GM12878 (cell line): ENCODE results near the gene AVPR1B.
A peak's percentile ranks its signal among the peaks of the same experiment; 100 is the strongest.

Experiments
- CTCF ChIP-seq, 3 experiments: IDR thresholded peaks in 2 of 3; conservative IDR thresholded peaks in 1 of 3; 2 replicates each; pipeline ENCODE4 v1.5.1; 2011; ENCODE audit warnings: low read depth in 3 of 3, low read length in 3 of 3, mild to moderate bottlenecking in 3 of 3, control low read depth in 2 of 3, moderate library complexity in 2 of 3, inconsistent platforms in 1 of 3, mixed read lengths in 1 of 3; ENCODE audit not compliant: control insufficient read depth in 2 of 3, insufficient read depth in 1 of 3; ENCODE audit errors: extremely low read depth in 1 of 3
- DPF2 ChIP-seq: fragments of 450-650 bp; IDR thresholded peaks from 2 replicates; pipeline ENCODE4 v1.6.1; 2017; ENCODE audit warnings: mild to moderate bottlenecking
- EGR1 ChIP-seq, 2 experiments: IDR thresholded peaks; 1 replicate in 1 of 2; 2 replicates in 1 of 2; pipeline ENCODE4 v1.6.1; 2011 to 2012; ENCODE audit warnings: low read depth in 2 of 2, low read length in 2 of 2, borderline replicate concordance in 1 of 2, mild to moderate bottlenecking in 1 of 2, moderate library complexity in 1 of 2
- FOXM1 ChIP-seq: IDR thresholded peaks from 2 replicates; pipeline ENCODE4 v1.6.1; 2012; ENCODE audit warnings: low read depth, mild to moderate bottlenecking, inconsistent platforms, low read length, moderate library complexity
- JUND ChIP-seq: IDR thresholded peaks from 2 replicates; pipeline ENCODE4 v1.6.1; 2012; ENCODE audit warnings: low read depth, mild to moderate bottlenecking, low read length, improper control_type of control experiment, moderate library complexity
- POLR2A ChIP-seq: IDR thresholded peaks from 2 replicates; pipeline ENCODE4 v1.6.1; 2011; ENCODE audit warnings: low read depth, mild to moderate bottlenecking, low read length
- PRDM15 ChIP-seq: fragments of 450-650 bp; formaldehyde crosslinking; IDR thresholded peaks from 2 replicates; pipeline ENCODE4 v1.4.0; 2020; ENCODE audit warnings: mild to moderate bottlenecking, moderate library complexity
- SIX5 ChIP-seq: IDR thresholded peaks from 2 replicates; pipeline ENCODE4 v1.6.1; 2011; ENCODE audit warnings: mild to moderate bottlenecking, low read depth, low read length, moderate library complexity; ENCODE audit not compliant: severe bottlenecking
- SMARCA5 ChIP-seq: fragments of 450-650 bp; IDR thresholded peaks from 2 replicates; pipeline ENCODE4 v1.6.1; 2017; ENCODE audit warnings: mild to moderate bottlenecking
- SREBF2 ChIP-seq: IDR thresholded peaks from 2 replicates; pipeline ENCODE4 v1.6.1; 2012; ENCODE audit warnings: mild to moderate bottlenecking, low read length
- TAF1 ChIP-seq: IDR thresholded peaks from 2 replicates; pipeline ENCODE4 v1.6.1; 2011; ENCODE audit warnings: mild to moderate bottlenecking, low read depth, low read length, borderline replicate concordance
- ZBTB33 ChIP-seq: fragments of 450-650 bp; IDR thresholded peaks from 2 replicates; pipeline ENCODE4 v1.6.1; 2017; ENCODE audit warnings: mild to moderate bottlenecking
- ZNF207 ChIP-seq: fragments of 450-650 bp; IDR thresholded peaks from 2 replicates; pipeline ENCODE4 v1.6.1; 2014; ENCODE audit warnings: antibody characterized with exemption, mild to moderate bottlenecking, borderline replicate concordance
- ZNF24 ChIP-seq: fragments of 450-650 bp; IDR thresholded peaks from 2 replicates; pipeline ENCODE4 v1.6.1; 2017; ENCODE audit warnings: antibody characterized with exemption, mild to moderate bottlenecking

GRCh38 chr1:206106328-206107167 lies 10.6 kb downstream of the AVPR1B start:
- TF ChIP-seq CTCF (IDR thresholded peaks at IDR 0.05 in 2 of 3, conservative IDR thresholded peaks at IDR 0.05 in 1 of 3; ENCODE audit: control insufficient read depth in 2 of 3, extremely low read depth in 1 of 3, insufficient read depth in 1 of 3, low read depth in 3 of 3, low read length in 3 of 3) (peak; percentile 83 to 96 (median 87)), TAF1 (no peak), EGR1 (IDR thresholded peaks at IDR 0.05; ENCODE audit: borderline replicate concordance in 1 of 2, low read depth in 2 of 2, low read length in 2 of 2) (no peak), SMARCA5 (peak; percentile 69; the same call in 1 of the 2 replicates), ZBTB33 (no peak), JUND (no peak), ZNF207 (no peak; the same call in 1 of the 2 replicates), PRDM15 (CRISPR knock-in tag) (no peak), POLR2A (no peak), ZNF24 (no peak), SREBF2 (no peak), FOXM1 (no peak), DPF2 (no peak), SIX5 (no peak)
